Lower leg skin (tissue), 3 donors: ENCODE data around the gene IER3IP1.

ENCODE experiments used
- POLR2A ChIP-seq, 2 donors: fragments of 450-650 bp; IDR thresholded peaks; one replicate each; pipeline ENCODE4 v1.6.1; 2016 to 2017; ENCODE audit warnings: antibody characterized with exemption in 2 of 2, mild to moderate bottlenecking in 1 of 2, moderate library complexity in 1 of 2
- TF ChIP-seq, protein P1 (sequence below), 3 donors: fragments of 450-650 bp; IDR thresholded peaks; one replicate each; pipeline ENCODE4 v1.5.1; 2016; ENCODE audit warnings: antibody characterized with exemption in 3 of 3, mild to moderate bottlenecking in 3 of 3, moderate library complexity in 2 of 3

DNA sequence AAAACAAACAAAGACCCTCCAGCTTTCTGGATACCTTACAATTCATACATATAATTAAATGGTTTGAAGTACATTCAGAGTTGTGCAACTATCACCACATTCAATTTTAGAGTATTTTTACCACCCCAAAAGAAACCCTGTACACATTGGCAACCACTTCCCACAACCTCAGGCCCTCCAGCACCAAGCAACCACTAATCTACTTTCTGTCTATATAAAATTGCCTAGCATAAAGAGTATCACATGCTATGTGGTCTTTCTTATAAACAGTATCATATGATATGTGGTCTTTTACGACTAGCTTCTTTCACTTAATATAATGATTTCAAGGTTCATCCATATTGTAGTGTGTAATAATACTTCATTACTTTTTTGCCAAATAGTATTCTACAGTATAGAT, 7.3 kb downstream of the IER3IP1 start:
- TF ChIP-seq, protein P1, sequence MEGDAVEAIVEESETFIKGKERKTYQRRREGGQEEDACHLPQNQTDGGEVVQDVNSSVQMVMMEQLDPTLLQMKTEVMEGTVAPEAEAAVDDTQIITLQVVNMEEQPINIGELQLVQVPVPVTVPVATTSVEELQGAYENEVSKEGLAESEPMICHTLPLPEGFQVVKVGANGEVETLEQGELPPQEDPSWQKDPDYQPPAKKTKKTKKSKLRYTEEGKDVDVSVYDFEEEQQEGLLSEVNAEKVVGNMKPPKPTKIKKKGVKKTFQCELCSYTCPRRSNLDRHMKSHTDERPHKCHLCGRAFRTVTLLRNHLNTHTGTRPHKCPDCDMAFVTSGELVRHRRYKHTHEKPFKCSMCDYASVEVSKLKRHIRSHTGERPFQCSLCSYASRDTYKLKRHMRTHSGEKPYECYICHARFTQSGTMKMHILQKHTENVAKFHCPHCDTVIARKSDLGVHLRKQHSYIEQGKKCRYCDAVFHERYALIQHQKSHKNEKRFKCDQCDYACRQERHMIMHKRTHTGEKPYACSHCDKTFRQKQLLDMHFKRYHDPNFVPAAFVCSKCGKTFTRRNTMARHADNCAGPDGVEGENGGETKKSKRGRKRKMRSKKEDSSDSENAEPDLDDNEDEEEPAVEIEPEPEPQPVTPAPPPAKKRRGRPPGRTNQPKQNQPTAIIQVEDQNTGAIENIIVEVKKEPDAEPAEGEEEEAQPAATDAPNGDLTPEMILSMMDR (IDR thresholded peaks at IDR 0.05): no peak
- no peak for TF ChIP-seq POLR2A (IDR thresholded peaks at IDR 0.05)
